IPS-18c (cell line): ENCODE results near the gene AUNIP.

ENCODE experiments used
- H3K4me3 ChIP-seq: 2 replicates; pipeline ENCODE4 v1.7.0; 2013; ENCODE audit warnings: low read depth, mild to moderate bottlenecking, low read length, moderate library complexity; ENCODE audit not compliant: insufficient read depth
- H3K9me3 ChIP-seq: one replicate; pipeline ENCODE4 v1.6.1; 2013; ENCODE audit warnings: mild to moderate bottlenecking, low read length, moderate library complexity; ENCODE audit not compliant: control insufficient read depth, insufficient read depth

The AUNIP gene, protein sequence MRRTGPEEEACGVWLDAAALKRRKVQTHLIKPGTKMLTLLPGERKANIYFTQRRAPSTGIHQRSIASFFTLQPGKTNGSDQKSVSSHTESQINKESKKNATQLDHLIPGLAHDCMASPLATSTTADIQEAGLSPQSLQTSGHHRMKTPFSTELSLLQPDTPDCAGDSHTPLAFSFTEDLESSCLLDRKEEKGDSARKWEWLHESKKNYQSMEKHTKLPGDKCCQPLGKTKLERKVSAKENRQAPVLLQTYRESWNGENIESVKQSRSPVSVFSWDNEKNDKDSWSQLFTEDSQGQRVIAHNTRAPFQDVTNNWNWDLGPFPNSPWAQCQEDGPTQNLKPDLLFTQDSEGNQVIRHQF

GRCh38 chr1:25858906-25859789, at the start of gene AUNIP:
Gene AUNIP (minus strand): TSS chr1:25859457. CDS start chr1:25859357, 100 bp downstream.
- Histone ChIP-seq H3K9me3 (no peaks in the 10 kb centered on the region), H3K4me3 (peak within 1 kb of the TSS; percentile 98)

GRCh38 chr1:25909040-25909439, 49.8 kb upstream of the AUNIP start:
- Histone ChIP-seq H3K4me3 (no peak overlapping the region), H3K9me3 (peaks cover 4% of the 10 kb centered on the region)

DNA sequence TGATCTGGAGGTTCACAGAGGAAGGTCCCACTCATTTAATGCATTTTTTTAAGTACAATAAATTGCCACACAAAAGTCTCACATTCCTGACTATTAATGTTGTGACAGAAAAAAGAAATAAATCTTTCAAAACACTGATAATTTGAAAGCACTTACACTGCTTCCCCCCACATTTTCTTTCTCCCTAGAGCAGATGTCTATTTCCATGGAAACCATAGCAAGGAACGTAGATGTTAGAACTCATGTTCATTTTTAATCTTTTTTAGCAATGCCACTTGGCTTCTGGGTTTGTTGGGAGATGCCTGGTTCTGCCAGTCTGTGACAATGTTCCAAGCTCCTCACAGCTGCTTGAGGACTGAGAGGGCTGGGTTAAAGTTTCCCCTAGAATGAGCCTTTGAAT, 48.9 kb upstream of the AUNIP start:
- Histone ChIP-seq H3K4me3 (no peak overlapping the region), H3K9me3 (peaks cover 4% of the 10 kb centered on the region)

- Histone ChIP-seq H3K4me3 (no peak overlapping the region), H3K9me3 (peaks cover 4% of the 10 kb centered on the region)
Observed at GRCh38 chr1:25907601-25908000, 48.3 kb upstream of the AUNIP start.

DNA sequence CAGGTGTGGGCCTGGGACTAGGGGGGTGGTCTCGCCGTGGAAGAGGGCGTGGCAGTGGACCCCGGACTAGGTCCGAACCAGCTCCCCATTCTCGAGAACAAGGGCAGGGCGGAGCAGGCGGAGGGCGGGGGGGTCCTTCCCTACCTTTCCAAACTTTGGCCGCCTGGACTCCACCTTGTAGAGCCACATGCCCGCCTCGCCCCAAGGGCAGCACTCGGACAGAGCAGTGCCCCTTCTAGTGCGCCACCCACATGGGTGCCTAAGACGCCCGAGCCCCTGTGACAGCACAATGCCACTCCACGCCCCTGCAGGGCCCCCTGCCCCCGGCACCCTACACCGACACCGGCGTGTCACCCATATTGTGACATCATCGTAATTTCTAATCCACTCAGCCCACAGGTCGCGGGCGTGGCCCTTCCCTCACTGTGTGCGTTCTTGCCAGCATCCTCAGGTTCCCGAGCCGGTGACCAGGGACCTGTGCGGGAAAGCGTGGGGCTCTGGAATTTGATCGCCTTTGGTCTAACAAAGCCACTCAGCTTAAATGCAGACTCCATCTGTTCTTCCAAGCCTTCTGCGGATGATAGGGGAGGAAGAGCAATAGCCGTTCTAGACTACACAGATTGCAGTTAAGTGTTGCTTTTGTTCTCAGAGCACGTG, 47.5 kb upstream of the AUNIP start:
- Histone ChIP-seq H3K4me3 (peak overlapping the region; percentile 60), H3K9me3 (peaks cover 4% of the 10 kb centered on the region)

DNA sequence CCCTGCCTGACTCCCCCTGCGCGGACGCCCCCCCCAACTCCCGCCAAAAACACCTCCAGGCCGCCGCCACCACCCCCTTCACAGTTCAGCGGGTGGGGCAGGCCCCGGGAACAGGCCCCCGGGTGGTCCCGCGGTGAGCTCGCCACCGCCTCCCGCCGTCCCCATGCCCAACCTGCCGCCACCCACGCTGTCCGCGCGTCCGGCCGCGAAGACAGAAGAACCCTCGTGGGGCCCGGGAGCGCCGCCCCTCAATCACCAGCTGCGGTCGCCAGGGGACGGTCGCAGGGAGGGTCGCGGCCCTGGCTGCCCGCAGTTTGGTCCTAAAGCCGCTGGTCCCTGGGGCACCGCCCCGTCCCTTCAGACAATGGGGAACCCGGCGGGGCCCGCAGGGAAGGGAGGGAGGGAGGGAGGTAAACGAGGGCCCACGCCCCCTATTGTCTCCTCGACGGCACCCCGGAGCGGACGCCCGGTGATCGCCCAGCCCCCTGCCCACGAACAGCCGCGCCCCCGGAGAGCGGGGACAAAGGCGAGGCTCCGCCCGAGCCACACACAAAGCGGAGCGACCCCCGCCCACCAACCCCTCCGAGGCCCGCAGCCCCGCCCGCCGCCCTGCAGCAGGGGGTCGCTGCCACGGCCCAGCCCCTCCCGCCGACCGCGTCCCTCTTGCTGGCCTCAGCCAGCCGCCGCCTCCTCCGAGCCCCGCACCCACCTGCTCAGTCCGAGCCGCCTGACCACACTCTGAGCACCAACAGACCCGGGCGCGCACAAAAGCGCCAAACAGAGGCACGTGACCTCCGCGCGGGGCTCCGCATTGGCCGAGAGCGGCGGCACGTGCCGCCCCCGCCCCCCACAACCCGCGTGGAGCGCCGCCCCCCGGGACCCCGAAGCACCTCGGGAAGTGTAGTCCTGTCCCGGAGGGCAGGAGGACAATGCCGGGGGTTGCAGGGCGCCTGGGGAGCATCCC, 46.7 kb upstream of the AUNIP start, which contains the start of gene STMN1:
Gene STMN1, minus strand, starts transcription at position 740 of the 964 bp plus-strand sequence. CDS start 1,743 bp downstream, outside the sequence.
- Histone ChIP-seq H3K9me3 (peaks cover 4% of the 10 kb centered on the region), H3K4me3 (peak within 1 kb of the TSS; percentile 81)

GRCh38 chr1:25904943-25905679, 45.9 kb upstream of the AUNIP start:
- H3K4me3 ChIP-seq = peak overlapping the region; percentile 81
- peaks cover 4% of the 10 kb centered on the region for H3K9me3 ChIP-seq

- no peak overlapping the region for H3K4me3 ChIP-seq
- peaks cover 4% of the 10 kb centered on the region for H3K9me3 ChIP-seq
Observed at GRCh38 chr1:25903986-25904385, 44.7 kb upstream of the AUNIP start.

GRCh38 chr1:25902462-25902861, 43.2 kb upstream of the AUNIP start:
- Histone ChIP-seq H3K9me3 (peaks cover 4% of the 10 kb centered on the region), H3K4me3 (no peak overlapping the region)

- Histone ChIP-seq H3K4me3 (no peak overlapping the region), H3K9me3 (no peaks in the 10 kb centered on the region)
Observed at GRCh38 chr1:25900219-25900618, 41.0 kb upstream of the AUNIP start.

DNA sequence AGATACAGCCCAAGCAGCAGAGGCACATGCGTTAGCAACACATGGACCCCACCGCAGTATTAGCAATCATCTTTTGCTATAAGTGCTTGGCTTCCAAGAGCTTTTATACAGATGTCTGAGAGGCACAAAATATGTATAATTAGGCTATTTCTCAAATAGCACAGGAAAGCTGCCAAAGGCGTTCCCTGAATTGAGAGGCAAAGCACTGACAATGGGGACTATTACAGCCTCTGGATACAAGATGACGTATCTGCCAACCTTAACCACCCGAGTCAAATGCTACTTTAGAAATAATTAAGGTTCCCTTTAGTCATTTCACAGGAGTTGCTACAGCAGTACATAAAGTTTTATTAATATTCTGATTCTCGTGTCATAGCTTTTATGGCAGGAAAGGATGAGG, 40.5 kb upstream of the AUNIP start:
- H3K4me3 ChIP-seq = no peak overlapping the region
- no peaks in the 10 kb centered on the region for H3K9me3 ChIP-seq

- H3K9me3 ChIP-seq = no peaks in the 10 kb centered on the region
- H3K4me3 ChIP-seq = no peak overlapping the region
Observed at GRCh38 chr1:25898223-25899015, 39.2 kb upstream of the AUNIP start.

DNA sequence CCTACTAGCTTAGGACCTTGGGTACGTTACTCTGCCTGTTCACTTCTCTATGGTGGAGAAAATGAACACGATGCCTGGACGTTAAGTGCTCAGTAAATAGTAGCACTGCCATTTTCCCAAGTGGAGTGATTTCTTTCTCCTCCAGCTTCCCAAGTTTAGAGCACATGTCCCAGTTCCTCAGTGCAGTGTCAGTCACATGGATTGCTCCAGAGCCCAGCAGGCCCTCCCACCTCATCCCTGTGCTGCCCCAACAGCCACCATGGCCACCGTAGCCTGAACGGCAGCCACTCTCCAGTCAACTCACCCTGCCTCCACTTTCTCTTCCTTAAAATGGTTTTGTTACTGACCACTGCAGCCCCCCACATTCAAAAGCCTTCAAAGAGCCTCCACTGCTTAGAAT, 38.5 kb upstream of the AUNIP start:
- no peak overlapping the region for H3K4me3 ChIP-seq

DNA sequence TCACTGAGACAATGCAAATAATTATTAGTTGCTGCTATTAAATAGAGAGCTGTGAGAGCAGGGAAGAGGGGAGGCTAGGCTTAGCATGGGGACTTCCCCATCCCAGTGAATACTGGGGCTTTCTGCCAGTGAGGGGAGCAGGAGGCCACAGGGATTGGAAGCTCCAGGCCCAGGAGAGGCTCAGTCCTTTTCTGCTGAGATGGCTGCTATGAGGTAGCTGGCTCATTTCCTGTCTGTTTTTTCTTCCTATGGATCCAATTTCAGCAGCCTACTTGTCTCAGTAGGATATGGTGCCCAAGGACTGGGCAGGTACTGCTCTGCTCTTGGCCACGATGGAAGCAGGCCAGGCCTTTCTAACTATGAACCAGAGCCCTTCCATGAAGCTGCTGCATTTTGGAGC, 37.0 kb upstream of the AUNIP start:
- Histone ChIP-seq H3K4me3 (no peak overlapping the region), H3K9me3 (peaks cover 2% of the 10 kb centered on the region)

More for the DNA sequence above, 38.5 kb upstream of the AUNIP start:
- H3K9me3 ChIP-seq = no peaks in the 10 kb centered on the region

- no peak overlapping the region for H3K4me3 ChIP-seq
- peaks cover 2% of the 10 kb centered on the region for H3K9me3 ChIP-seq
Observed at GRCh38 chr1:25895365-25895990, 36.2 kb upstream of the AUNIP start.
